ENCODE data around the gene HMGXB3.

DNA sequence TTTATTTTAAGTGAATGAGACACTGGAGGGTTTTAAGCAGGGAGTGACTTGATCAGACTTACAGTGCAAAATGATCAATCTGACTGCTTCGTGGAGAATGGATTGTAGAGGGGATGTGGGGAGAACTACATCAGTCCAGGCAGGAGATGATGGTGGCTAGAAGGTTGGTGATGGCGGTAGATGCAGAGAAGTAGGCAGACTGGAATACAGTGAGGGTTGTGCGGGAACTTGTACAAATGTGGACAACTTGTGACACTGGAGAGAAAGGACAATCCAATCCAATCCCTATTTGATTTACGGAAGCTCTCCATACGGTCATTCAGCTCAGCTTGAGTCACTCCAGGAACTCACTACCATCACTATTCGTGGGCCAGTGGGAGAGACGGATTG is 678 bp upstream of the HMGXB3 start:
- TF ChIP-seq, protein P1, sequence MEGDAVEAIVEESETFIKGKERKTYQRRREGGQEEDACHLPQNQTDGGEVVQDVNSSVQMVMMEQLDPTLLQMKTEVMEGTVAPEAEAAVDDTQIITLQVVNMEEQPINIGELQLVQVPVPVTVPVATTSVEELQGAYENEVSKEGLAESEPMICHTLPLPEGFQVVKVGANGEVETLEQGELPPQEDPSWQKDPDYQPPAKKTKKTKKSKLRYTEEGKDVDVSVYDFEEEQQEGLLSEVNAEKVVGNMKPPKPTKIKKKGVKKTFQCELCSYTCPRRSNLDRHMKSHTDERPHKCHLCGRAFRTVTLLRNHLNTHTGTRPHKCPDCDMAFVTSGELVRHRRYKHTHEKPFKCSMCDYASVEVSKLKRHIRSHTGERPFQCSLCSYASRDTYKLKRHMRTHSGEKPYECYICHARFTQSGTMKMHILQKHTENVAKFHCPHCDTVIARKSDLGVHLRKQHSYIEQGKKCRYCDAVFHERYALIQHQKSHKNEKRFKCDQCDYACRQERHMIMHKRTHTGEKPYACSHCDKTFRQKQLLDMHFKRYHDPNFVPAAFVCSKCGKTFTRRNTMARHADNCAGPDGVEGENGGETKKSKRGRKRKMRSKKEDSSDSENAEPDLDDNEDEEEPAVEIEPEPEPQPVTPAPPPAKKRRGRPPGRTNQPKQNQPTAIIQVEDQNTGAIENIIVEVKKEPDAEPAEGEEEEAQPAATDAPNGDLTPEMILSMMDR (IDR thresholded peaks at IDR 0.05): no peak
- no peak for TF ChIP-seq EP300 (IDR thresholded peaks at IDR 0.05)

Measured in suprapubic skin (tissue), 3 donors.